H1 (cell line): ENCODE results near the gene CUEDC1. TPM values are rescaled to one million over a fixed set of nuclear protein-coding genes. Genes with fewer than 3 reads are reported as not detected.

ENCODE experiments used
- BACH1 ChIP-seq: IDR thresholded peaks from 2 replicates; pipeline ENCODE4 v1.6.1; 2012; ENCODE audit warnings: low read length, improper control_type of control experiment
- BRCA1 ChIP-seq: IDR thresholded peaks from 2 replicates; pipeline ENCODE4 v1.6.1; 2012; ENCODE audit warnings: low read depth, low read length, improper control_type of control experiment
- CTCF ChIP-seq, 3 experiments: IDR thresholded peaks; 1 replicate in 2 of 3; 2 replicates in 1 of 3; pipeline versions ENCODE4 v1.5.1 to v1.6.1; 2011; ENCODE audit warnings: low read length in 3 of 3, mild to moderate bottlenecking in 3 of 3, inconsistent platforms in 2 of 3, low read depth in 1 of 3, moderate library complexity in 1 of 3; ENCODE audit not compliant: insufficient read depth in 1 of 3; ENCODE audit errors: control extremely low read depth in 1 of 3
- GABPA ChIP-seq: IDR thresholded peaks from 2 replicates; pipeline ENCODE4 v1.6.1; 2011; ENCODE audit warnings: mild to moderate bottlenecking, low read length, moderate library complexity, borderline replicate concordance; ENCODE audit not compliant: insufficient read depth
- GTF2F1 ChIP-seq: IDR thresholded peaks from 2 replicates; pipeline ENCODE4 v1.6.1; 2012; ENCODE audit warnings: low read depth, low read length, improper control_type of control experiment, borderline replicate concordance
- HDAC2 ChIP-seq, 2 experiments: fragments of 300-600 bp in 1 of 2; sonication (generic) in 1 of 2; IDR thresholded peaks; 2 replicates each; pipeline ENCODE4 v1.6.1; 2011 to 2012; ENCODE audit warnings: low read depth in 2 of 2, low read length in 2 of 2, mild to moderate bottlenecking in 2 of 2, moderate library complexity in 2 of 2, borderline replicate concordance in 1 of 2, inconsistent platforms in 1 of 2
- JUN ChIP-seq: IDR thresholded peaks from 2 replicates; pipeline ENCODE4 v1.6.1; 2011; ENCODE audit warnings: low read depth, mild to moderate bottlenecking, improper control_type of control experiment, low read length
- KDM1A ChIP-seq: fragments of 200-600, 300-600 bp; sonication (generic); IDR thresholded peaks from 2 replicates; pipeline ENCODE4 v1.7.1; 2016; ENCODE audit warnings: mild to moderate bottlenecking, low read length, borderline replicate concordance
- POLR2A ChIP-seq, 2 experiments: IDR thresholded peaks; 1 replicate in 1 of 2; 2 replicates in 1 of 2; pipeline ENCODE4 v1.6.1; 2011; ENCODE audit warnings: low read depth in 2 of 2, low read length in 2 of 2, mild to moderate bottlenecking in 2 of 2; ENCODE audit errors: control extremely low read depth in 1 of 2
- RBBP5 ChIP-seq: IDR thresholded peaks from 2 replicates; pipeline ENCODE4 v1.7.1; 2012; ENCODE audit warnings: low read depth, mild to moderate bottlenecking, inconsistent platforms, low read length, moderate library complexity, borderline replicate concordance
- SIRT6 ChIP-seq: IDR thresholded peaks from one replicate; pipeline ENCODE4 v1.7.1; 2012; ENCODE audit warnings: low read length, inconsistent platforms
- polyA plus RNA-seq, 7 experiments: library from polyadenylated mRNA; depleted of rRNA in 3 of 7; stranded (reverse) in 5 of 7; unstranded in 2 of 7; fragments of >200 nt in 5 of 7; fragments of 200-250 nt in 2 of 7; gene quantifications; 1 replicate in 5 of 7; 2 replicates in 1 of 7; 4 replicates in 1 of 7; pipeline versions ENCODE4 v1.2.1 to v1.2.3, GENCODE V29; 2011 to 2013; ENCODE audit warnings: missing spikeins in 2 of 7, mixed read lengths in 2 of 7
- total RNA-seq: library from RNA; stranded (reverse); fragmentation: NEBNext Ultra II Directional; extraction: Animal tissue kit (Norgen Biotek cat#: 25700); gene quantifications from 2 replicates; pipeline ENCODE4 v1.2.1, GENCODE V29; 2021

The CUEDC1 gene
- total and polyA plus RNA-seq, 2 of the 8 experiments (the other 6 are each of a cell fraction or from before 2014, with no cell fraction given), result 4.0 to 10.7 TPM

GRCh38 chr17:57955183-57955931 is at the start of gene CUEDC1 (continued):
- TF ChIP-seq KDM1A (no peak), CTCF (IDR thresholded peaks at IDR 0.05; ENCODE audit: control extremely low read depth in 1 of 3, insufficient read depth in 1 of 3, low read depth in 1 of 3, low read length in 3 of 3) (peak; percentile 16 to 63 (median 37)), BRCA1 (no peak), JUN (no peak), POLR2A (IDR thresholded peaks at IDR 0.05; ENCODE audit: control extremely low read depth in 1 of 2, low read depth in 2 of 2, low read length in 2 of 2) (no peak), RBBP5 (0 out of 2 replicates have a peak, but pooled peaks have one; percentile 36), SIRT6 (no peak), GABPA (no peak), GTF2F1 (no peak), HDAC2 (IDR thresholded peaks at IDR 0.05; ENCODE audit: borderline replicate concordance in 1 of 2, low read depth in 2 of 2, low read length in 2 of 2) (no peak), BACH1 (no peak; the same call in 1 of the 2 replicates)
